Measurements from ENCODE around the gene CBFA2T2.

- TF ChIP-seq, protein P1, sequence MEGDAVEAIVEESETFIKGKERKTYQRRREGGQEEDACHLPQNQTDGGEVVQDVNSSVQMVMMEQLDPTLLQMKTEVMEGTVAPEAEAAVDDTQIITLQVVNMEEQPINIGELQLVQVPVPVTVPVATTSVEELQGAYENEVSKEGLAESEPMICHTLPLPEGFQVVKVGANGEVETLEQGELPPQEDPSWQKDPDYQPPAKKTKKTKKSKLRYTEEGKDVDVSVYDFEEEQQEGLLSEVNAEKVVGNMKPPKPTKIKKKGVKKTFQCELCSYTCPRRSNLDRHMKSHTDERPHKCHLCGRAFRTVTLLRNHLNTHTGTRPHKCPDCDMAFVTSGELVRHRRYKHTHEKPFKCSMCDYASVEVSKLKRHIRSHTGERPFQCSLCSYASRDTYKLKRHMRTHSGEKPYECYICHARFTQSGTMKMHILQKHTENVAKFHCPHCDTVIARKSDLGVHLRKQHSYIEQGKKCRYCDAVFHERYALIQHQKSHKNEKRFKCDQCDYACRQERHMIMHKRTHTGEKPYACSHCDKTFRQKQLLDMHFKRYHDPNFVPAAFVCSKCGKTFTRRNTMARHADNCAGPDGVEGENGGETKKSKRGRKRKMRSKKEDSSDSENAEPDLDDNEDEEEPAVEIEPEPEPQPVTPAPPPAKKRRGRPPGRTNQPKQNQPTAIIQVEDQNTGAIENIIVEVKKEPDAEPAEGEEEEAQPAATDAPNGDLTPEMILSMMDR (IDR thresholded peaks at IDR 0.05; ENCODE audit: borderline replicate concordance, extremely low read depth, low read length, poor library complexity, severe bottlenecking), result no peak
- no peak for TF ChIP-seq EZH2 (IDR thresholded peaks at IDR 0.05; ENCODE audit: borderline replicate concordance, low read depth, low read length, severe bottlenecking)
Observed at GRCh38 chr20:33669873-33670640, 180.2 kb downstream of the CBFA2T2 start.

Data from DND-41 (cell line).